Ishikawa (cell line): Measurements from ENCODE around the gene RELN.

Experiments used
- CEBPB ChIP-seq: IDR thresholded peaks from 2 replicates; pipeline ENCODE4 v1.6.1; 2012
- CREB1 ChIP-seq: IDR thresholded peaks from 2 replicates; pipeline ENCODE4 v1.6.1; 2012; ENCODE audit warnings: low read depth
- EGR1 ChIP-seq: IDR thresholded peaks from 2 replicates; pipeline ENCODE4 v1.6.1; 2012
- EP300 ChIP-seq: IDR thresholded peaks from 2 replicates; pipeline ENCODE4 v1.6.1; 2012; ENCODE audit warnings: borderline replicate concordance
- FOXM1 ChIP-seq: IDR thresholded peaks from 2 replicates; pipeline ENCODE4 v1.6.1; 2012; ENCODE audit warnings: low read depth, borderline replicate concordance
- MAX ChIP-seq: IDR thresholded peaks from 2 replicates; pipeline ENCODE4 v1.6.1; 2012
- NFIC ChIP-seq: IDR thresholded peaks from 2 replicates; pipeline ENCODE4 v1.6.1; 2012
- RAD21 ChIP-seq: IDR thresholded peaks from 2 replicates; pipeline ENCODE4 v1.6.1; 2012; ENCODE audit warnings: low read depth
- TAF1 ChIP-seq: IDR thresholded peaks from 2 replicates; pipeline ENCODE4 v1.6.1; 2012; ENCODE audit warnings: low read depth, mild to moderate bottlenecking
- TCF12 ChIP-seq: IDR thresholded peaks from 2 replicates; pipeline ENCODE4 v1.6.1; 2012; ENCODE audit warnings: low read depth
- TEAD4 ChIP-seq: IDR thresholded peaks from 2 replicates; pipeline ENCODE4 v1.6.1; 2012
- YY1 ChIP-seq: IDR thresholded peaks from 2 replicates; pipeline ENCODE4 v1.6.1; 2012; ENCODE audit warnings: low read depth
- ZBTB7A ChIP-seq: IDR thresholded peaks from 2 replicates; pipeline ENCODE4 v1.6.1; 2012; ENCODE audit warnings: low read depth
- TF ChIP-seq, protein P1 (sequence below): IDR thresholded peaks from 2 replicates; pipeline ENCODE4 v1.6.1; 2012
- TF ChIP-seq, protein P2 (sequence below): IDR thresholded peaks from 2 replicates; pipeline ENCODE4 v1.6.1; 2012; ENCODE audit warnings: low read depth, mild to moderate bottlenecking

The RELN gene

GRCh38 chr7:104032486-104032885 is 43.0 kb upstream of the RELN start:
- TF ChIP-seq CEBPB (no peak), RAD21 (no peak), TEAD4 (no peak), TCF12 (no peak), FOXM1 (no peak), NFIC (no peak), TAF1 (no peak), MAX (no peak), YY1 (no peak), CREB1 (no peak), EP300 (no peak)
- TF ChIP-seq, protein P1, sequence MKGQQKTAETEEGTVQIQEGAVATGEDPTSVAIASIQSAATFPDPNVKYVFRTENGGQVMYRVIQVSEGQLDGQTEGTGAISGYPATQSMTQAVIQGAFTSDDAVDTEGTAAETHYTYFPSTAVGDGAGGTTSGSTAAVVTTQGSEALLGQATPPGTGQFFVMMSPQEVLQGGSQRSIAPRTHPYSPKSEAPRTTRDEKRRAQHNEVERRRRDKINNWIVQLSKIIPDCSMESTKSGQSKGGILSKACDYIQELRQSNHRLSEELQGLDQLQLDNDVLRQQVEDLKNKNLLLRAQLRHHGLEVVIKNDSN, result no peak
- TF ChIP-seq, protein P2, sequence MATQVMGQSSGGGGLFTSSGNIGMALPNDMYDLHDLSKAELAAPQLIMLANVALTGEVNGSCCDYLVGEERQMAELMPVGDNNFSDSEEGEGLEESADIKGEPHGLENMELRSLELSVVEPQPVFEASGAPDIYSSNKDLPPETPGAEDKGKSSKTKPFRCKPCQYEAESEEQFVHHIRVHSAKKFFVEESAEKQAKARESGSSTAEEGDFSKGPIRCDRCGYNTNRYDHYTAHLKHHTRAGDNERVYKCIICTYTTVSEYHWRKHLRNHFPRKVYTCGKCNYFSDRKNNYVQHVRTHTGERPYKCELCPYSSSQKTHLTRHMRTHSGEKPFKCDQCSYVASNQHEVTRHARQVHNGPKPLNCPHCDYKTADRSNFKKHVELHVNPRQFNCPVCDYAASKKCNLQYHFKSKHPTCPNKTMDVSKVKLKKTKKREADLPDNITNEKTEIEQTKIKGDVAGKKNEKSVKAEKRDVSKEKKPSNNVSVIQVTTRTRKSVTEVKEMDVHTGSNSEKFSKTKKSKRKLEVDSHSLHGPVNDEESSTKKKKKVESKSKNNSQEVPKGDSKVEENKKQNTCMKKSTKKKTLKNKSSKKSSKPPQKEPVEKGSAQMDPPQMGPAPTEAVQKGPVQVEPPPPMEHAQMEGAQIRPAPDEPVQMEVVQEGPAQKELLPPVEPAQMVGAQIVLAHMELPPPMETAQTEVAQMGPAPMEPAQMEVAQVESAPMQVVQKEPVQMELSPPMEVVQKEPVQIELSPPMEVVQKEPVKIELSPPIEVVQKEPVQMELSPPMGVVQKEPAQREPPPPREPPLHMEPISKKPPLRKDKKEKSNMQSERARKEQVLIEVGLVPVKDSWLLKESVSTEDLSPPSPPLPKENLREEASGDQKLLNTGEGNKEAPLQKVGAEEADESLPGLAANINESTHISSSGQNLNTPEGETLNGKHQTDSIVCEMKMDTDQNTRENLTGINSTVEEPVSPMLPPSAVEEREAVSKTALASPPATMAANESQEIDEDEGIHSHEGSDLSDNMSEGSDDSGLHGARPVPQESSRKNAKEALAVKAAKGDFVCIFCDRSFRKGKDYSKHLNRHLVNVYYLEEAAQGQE, result no peak

GRCh38 chr7:104029765-104030164 is 40.3 kb upstream of the RELN start:
- TF ChIP-seq MAX, result no peak

DNA sequence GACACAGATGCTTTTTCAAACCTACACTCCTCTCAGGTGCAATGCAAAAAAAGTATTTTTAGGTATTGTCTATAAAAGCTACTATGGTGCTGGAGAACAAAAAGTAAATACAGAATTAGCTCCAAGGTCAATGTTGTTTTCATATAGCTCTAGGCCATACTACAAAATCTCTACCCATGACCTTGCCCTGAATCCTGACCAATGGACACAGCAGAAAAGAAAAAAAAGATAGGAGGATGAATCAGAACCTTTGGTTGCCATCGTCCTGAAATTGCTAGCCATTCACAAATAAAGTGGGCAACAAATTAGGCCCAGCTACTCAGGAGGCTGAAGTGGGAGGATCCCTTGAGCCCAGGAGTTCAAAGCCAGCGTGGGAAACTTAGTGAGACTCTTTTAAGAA is 35.2 kb upstream of the RELN start:
- TF ChIP-seq, protein P2, result no peak
- TF ChIP-seq TCF12, result no peak
- no peak for TF ChIP-seq FOXM1
- TF ChIP-seq TEAD4, result no peak
- no peak for TF ChIP-seq CREB1
- TF ChIP-seq ZBTB7A, result no peak
- no peak for TF ChIP-seq NFIC
- TF ChIP-seq EP300, result no peak
- TF ChIP-seq YY1, result no peak
- TF ChIP-seq MAX, result no peak
- no peak for TF ChIP-seq EGR1
- no peak for TF ChIP-seq CEBPB
- no peak for TF ChIP-seq RAD21
- TF ChIP-seq, protein P1, result no peak
- no peak for TF ChIP-seq TAF1

- TF ChIP-seq RAD21 (no peak), TCF12 (no peak), EGR1 (no peak), ZBTB7A (no peak), NFIC (no peak), TAF1 (no peak), CREB1 (no peak), YY1 (no peak)
- TF ChIP-seq, protein P2, result no peak
- TF ChIP-seq, protein P1, result no peak
Observed at GRCh38 chr7:104023100-104023499, 33.6 kb upstream of the RELN start.
